NCI-H345 (cell line): ENCODE results near the gene ECSCR.

ENCODE experiments used
- DNase-seq: peaks from one replicate; lab custom pipeline; 2025; lab: John Stamatoyannopoulos, UW

Gene ECSCR

DNA sequence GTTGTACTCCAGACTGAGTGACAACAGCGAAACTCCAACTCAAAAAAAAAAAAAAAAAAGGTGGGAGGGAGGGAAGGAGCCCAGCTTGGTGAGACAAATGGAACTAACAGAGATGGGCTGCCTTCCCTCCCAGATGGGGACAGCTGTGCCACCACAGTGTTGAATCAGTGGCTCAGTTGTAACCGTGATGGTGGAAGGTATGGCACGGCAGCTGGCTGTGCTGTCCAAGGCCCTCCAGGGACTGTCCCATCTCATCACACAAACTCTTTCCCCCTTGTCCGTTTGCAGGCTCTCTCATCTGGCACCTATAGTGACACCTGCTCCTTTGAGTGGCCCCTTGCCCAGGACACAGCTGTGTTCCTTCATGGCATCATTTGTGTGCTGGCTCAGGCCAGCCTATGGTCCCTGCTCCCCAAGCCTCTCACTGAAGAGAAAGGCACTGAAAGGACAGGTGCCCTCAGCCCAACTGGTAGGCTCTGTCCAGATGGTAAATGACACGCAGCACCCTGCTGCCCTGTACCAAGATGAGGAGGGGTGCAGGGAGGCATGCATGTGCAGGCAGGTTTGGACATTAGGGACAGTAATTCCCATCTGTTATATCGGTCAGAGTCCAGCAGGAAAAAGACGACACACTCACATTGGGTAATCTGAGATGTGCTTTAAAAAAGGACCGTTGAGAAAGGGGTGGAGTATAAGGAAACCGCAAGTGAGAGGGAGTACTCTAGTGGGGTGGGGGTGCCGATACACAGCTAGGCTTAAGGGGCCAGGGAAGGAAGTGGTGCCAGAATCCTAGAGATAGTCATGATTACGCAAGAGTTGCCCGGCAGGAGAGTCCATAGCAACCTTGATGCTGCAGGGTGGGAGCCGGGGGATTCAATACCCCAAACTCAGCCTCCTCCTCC is 12.6 kb upstream of the ECSCR start:
- DNase-seq = no peak

- DNase-seq = no peak
Measured at GRCh38 chr5:139473565-139473964, 11.0 kb upstream of the ECSCR start.

- no peak for DNase-seq
Measured at GRCh38 chr5:139473105-139473504, 10.6 kb upstream of the ECSCR start.

- DNase-seq = no peak
Measured at GRCh38 chr5:139472386-139473030, 10.0 kb upstream of the ECSCR start.

- no peak for DNase-seq
Measured at GRCh38 chr5:139470821-139471300, 8.3 kb upstream of the ECSCR start, which contains the start of gene SMIM33. TSS of gene SMIM33 (plus strand) at chr5:139471004. CDS start at chr5:139471122, 118 bp downstream.

- DNase-seq = no peak
Measured at GRCh38 chr5:139468421-139468931, 5.9 kb upstream of the ECSCR start.

DNA sequence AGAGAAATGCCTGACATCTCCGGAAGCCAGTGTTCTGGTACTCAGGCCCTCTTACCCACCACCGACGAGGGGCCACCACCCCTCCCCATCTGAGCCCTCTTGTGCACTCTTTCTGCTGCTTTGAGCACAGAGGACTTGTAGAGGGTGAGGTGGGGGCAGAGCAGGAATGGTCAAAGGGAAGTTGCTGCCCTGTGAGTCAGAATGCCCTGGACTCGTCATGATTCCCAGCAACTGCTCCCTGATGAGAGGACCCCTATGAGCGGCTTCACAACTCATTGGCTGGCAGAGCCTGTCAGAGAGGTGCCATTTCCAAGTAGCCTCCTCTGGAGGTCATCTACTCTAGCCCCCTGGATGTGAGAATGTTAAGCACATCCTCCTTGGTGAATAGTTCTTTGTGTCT is 845 bp downstream of the ECSCR start:
- no peak for DNase-seq

DNA sequence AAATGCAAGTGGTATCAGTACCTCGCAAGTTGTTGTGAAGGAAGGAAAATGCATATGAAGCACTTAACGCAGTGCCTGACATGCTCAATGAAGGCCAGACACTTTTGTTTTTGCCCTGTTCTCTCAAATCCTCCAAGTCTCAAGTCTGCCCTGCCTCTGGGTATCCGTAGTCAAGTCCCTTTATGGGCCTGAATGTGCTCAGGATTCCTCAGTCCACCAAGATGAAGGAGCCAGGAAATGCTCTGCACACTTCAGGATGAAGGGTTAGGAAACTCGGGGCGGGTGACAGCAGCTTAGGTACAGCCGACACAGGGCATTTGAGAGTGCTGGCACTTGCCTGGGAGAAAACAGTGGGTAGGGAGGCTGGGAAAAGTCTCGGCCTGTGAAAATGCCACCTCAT is 1.4 kb downstream of the ECSCR start:
- no peak for DNase-seq

GRCh38 chr5:139460455-139460854 is 2.1 kb downstream of the ECSCR start:
- DNase-seq = no peak

DNA sequence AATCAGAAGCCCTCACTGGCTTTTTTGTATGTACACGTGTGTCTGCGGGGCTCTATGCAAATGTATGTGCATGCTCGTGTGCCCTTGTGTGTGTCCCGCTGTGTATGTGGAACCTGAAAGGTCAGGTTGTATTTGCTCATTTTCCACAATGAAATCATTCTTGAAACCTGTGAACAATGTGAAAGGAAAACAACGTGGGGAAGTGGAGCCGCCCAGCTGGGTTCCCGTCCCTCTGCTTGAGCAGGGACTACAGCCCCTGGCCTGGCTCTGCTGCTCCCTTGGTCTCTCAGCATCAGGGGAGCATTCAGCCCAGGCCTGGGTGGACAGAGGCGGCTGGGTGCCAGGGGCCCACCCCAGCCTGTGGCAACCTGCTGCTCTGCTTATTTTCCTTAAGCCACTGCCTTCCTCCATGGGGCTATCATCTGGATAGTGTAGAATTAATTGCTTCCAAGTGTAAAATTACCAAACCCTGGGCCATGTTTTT is 3.0 kb downstream of the ECSCR start:
- no peak for DNase-seq

- no peak for DNase-seq
Measured at GRCh38 chr5:139458580-139459407, 3.7 kb downstream of the ECSCR start.

DNA sequence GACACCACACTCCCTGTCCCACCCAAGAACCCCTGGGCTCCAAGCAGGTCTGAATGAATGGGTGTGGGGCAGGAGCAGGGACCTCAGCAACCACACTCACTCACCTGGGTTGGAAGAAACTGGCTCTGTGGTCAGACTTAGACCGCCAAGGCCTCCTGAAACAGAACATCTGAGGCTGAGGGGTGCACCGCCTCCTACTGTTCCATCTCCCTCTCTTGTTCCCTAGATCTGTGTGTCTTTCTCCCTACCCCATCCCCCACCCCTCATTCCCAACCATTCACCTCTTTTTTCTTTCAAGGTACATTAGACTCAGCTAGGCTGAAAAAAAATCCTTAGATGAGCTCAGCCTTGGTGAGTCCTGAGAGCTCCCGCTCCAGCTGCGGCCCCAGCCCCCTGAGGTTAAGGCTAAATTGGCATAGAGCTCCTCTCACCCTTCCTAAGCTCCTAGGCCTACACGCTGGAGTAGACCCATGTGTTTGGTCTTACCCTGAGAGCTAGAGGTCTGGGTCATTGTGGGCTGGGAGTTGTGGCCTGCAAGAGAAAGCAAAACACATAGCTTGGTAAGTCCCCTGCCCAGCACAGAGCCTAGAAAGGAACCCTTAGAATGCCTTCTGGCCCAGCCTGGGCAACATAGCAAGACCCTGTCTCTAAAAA is 4.8 kb downstream of the ECSCR start:
- DNase-seq = no peak

GRCh38 chr5:139457241-139457640 is 5.3 kb downstream of the ECSCR start:
- DNase-seq = no peak

GRCh38 chr5:139456776-139457175 is 5.8 kb downstream of the ECSCR start:
- DNase-seq = no peak

GRCh38 chr5:139454568-139455290 is 7.8 kb downstream of the ECSCR start:
- no peak for DNase-seq

DNA sequence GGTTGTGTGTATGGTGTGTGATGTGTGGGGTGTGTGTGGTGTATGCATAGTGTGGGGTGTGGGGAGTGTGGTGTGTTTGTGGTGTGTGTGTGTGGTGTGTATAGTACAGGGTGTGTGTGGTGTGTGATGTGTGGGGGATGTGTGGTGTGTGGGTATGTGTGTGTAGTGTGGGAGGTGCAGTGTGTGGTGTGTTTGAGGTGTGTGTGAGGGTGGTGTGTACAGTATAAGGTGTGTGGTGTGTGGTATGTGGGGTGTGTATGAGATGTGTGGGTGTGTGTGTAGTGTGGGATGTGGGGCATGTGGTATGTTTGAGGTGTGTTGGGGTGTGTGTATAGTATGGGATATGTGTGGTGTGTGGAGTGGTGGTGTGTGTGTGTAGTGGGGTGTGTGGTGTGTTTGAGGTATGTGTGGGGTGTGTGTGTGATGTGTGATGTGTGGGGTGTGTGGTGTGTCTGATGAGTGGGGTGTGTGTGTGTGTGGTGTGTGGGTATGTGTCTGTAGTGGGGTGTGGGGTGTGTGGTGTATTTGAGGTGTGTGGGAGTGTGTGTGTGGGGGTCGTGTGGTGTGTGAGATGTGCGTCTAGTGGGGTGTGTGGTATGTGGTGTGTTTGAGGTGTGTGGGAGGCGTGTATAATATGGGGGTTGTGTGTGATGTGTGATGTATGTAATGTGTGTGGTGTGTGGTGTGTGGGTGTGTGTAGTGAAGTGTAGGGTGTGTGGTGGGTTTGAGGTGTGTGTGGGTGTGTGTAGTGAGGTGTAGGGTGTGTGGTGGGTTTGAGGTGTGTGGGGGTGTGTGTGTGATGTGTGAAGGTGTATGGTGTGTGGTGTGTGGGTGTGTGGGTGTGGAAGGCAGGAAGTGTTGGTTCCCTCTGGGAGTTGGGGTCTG is 8.6 kb downstream of the ECSCR start:
- DNase-seq = no peak

DNA sequence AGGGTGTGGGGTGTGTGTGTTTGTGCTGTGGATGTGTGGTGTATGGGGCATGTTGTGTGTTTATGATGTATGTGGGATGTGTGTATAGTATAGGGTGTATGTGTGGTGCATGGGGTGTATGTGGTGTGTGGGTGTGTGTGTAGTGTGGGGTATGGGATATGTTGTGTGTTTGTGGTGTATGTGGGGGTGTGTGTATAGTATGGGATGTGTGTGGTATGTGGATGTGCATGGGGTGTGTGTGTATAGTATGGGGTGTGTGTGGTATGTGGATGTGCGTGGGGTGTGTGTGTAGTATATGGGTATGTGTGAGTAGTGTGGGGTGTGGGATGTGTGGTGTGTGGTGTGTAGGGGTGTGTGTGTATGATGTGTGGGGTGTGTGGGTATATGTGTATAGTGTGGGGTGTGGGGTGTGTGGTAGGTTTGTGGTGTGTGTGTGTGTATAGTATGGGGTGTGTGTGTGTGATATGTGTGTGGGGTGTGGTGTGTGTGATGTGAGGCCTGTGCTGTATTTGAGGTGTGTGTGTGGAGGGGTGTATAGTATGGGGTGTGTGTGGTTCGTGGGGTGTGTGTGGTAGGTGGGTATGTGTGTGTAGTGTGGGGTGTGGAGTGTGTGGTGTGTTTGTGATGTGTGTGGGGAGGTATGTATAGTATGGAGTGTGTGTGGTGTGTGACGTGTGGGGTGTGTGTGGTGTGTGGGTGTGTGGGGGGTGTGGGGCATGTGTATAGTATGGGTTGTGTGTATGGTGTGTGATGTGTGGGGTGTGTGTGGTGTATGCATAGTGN is 10.5 kb downstream of the ECSCR start:
- no peak for DNase-seq

DNA sequence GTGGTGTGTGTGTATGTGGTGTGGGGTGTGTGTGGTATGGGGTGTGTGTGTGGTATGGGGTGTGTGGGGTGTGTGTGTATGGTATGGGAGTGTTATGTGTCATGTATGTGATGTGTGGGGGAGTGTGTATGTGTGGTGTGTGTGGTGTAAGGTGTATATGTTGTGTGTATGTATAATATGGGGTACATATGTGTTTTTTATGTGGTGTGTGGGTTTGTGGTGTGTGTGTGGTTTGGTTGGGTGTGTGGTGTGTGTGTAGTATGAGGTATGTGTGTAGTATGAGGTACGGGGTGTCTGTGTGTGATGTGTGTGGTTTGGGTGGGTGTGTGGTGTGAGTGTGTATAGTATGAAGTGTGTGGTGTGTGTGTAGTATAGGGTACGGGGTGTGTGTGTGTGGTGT is 11.4 kb downstream of the ECSCR start:
- no peak for DNase-seq
